Liver (tissue), 9 donors: ENCODE measurements around the gene GRAP2. TPM values are rescaled to one million over a fixed set of nuclear protein-coding genes. Genes with fewer than 3 reads are reported as not detected.

Experiments used
- DNase-seq: peaks from one replicate; pipeline ENCODE4 v3.0.0-alpha.2; 2017; ENCODE audit warnings: low spot score
- H3K27ac ChIP-seq, 2 donors: one replicate each; pipeline ENCODE4 v1.7.0; 2013; ENCODE audit warnings: inconsistent platforms in 2 of 2, low read length in 2 of 2, control low read depth in 1 of 2, low read depth in 1 of 2, mild to moderate bottlenecking in 1 of 2
- H3K27me3 ChIP-seq, 4 donors: one replicate each; pipeline versions ENCODE4 v1.6.1 to v1.7.0; 2013; ENCODE audit warnings: low read length in 3 of 4, inconsistent platforms in 1 of 4, mild to moderate bottlenecking in 1 of 4, moderate library complexity in 1 of 4; ENCODE audit not compliant: control insufficient read depth in 4 of 4, insufficient read depth in 4 of 4
- H3K36me3 ChIP-seq, 4 donors: one replicate each; pipeline versions ENCODE4 v1.6.1 to v1.7.0; 2013; ENCODE audit warnings: low read length in 3 of 4, mild to moderate bottlenecking in 3 of 4, low read depth in 1 of 4, moderate library complexity in 1 of 4; ENCODE audit not compliant: control insufficient read depth in 4 of 4, insufficient read depth in 3 of 4
- H3K4me1 ChIP-seq, 4 donors: one replicate each; pipeline versions ENCODE4 v1.6.1 to v1.7.0; 2013; ENCODE audit warnings: low read length in 3 of 4, mild to moderate bottlenecking in 3 of 4, moderate library complexity in 1 of 4; ENCODE audit not compliant: control insufficient read depth in 4 of 4, insufficient read depth in 4 of 4
- H3K4me3 ChIP-seq, 3 donors: one replicate each; pipeline versions ENCODE4 v1.6.1 to v1.7.0; 2013; ENCODE audit warnings: low read length in 3 of 3, control low read depth in 1 of 3, low read depth in 1 of 3, mild to moderate bottlenecking in 1 of 3
- H3K9ac ChIP-seq, 2 donors: one replicate each; pipeline ENCODE4 v1.7.0; 2013; ENCODE audit warnings: low read length in 2 of 2, mild to moderate bottlenecking in 2 of 2, moderate library complexity in 2 of 2, control low read depth in 1 of 2, low read depth in 1 of 2
- H3K9me3 ChIP-seq, 4 donors: one replicate each; pipeline versions ENCODE4 v1.6.1 to v1.7.0; 2013; ENCODE audit warnings: low read length in 3 of 4; ENCODE audit not compliant: control insufficient read depth in 4 of 4
- EGR1 ChIP-seq, 2 donors: IDR thresholded peaks; 2 replicates each; pipeline ENCODE4 v1.6.1; 2016 to 2018; ENCODE audit warnings: antibody characterized with exemption in 2 of 2, low read depth in 2 of 2
- FOXA2 ChIP-seq: IDR thresholded peaks from 2 replicates; pipeline ENCODE4 v1.6.1; 2016; ENCODE audit warnings: antibody characterized with exemption
- HNF4G ChIP-seq: IDR thresholded peaks from 2 replicates; pipeline ENCODE4 v1.6.1; 2016; ENCODE audit warnings: antibody characterized with exemption
- JUND ChIP-seq, 2 donors: IDR thresholded peaks; 2 replicates each; pipeline ENCODE4 v1.6.1; 2016; ENCODE audit warnings: antibody characterized with exemption in 2 of 2
- NR2F2 ChIP-seq: IDR thresholded peaks from 2 replicates; pipeline ENCODE4 v1.6.1; 2016; ENCODE audit warnings: antibody characterized with exemption
- RXRA ChIP-seq, 2 donors: IDR thresholded peaks; 2 replicates each; pipeline ENCODE4 v1.6.1; 2017 to 2018; ENCODE audit warnings: antibody characterized with exemption in 2 of 2, mild to moderate bottlenecking in 1 of 2
- SP1 ChIP-seq: IDR thresholded peaks from 2 replicates; pipeline ENCODE4 v1.6.1; 2018; ENCODE audit warnings: antibody characterized with exemption, mild to moderate bottlenecking
- TAF1 ChIP-seq: conservative IDR thresholded peaks from 2 replicates; pipeline ENCODE4 v1.6.1; 2016; ENCODE audit warnings: antibody characterized with exemption, mild to moderate bottlenecking
- YY1 ChIP-seq: IDR thresholded peaks from 2 replicates; pipeline ENCODE4 v1.6.1; 2016; ENCODE audit warnings: antibody characterized with exemption, mild to moderate bottlenecking
- WGBS: extraction: QIAGEN DNeasy Blood & Tissue Kit; methylation state at CpG from one replicate; pipeline ENCODE4 v1.1.7; 2013; 5-methylcytosine and 5-hydroxymethylcytosine counted together
- polyA plus RNA-seq, 2 donors: library from polyadenylated mRNA; stranded (reverse) in 1 of 2; unstranded in 1 of 2; fragments of 200-250 nt in 1 of 2; fragments of >200 nt in 1 of 2; fragmentation: Nextera tagmentation in 1 of 2; extraction: Ambion mirVana in 1 of 2; gene quantifications; one replicate each; pipeline versions ENCODE4 v1.2.1 to v1.2.3, GENCODE V29; 2013 to 2015
- total RNA-seq, 2 donors: library from RNA; depleted of rRNA; stranded (reverse); fragments of >200 nt; gene quantifications; one replicate each; pipeline ENCODE4 v1.2.3, GENCODE V29; 2014
- TF ChIP-seq, protein P1 (sequence below): IDR thresholded peaks from 2 replicates; pipeline ENCODE4 v1.6.1; 2016; ENCODE audit warnings: antibody characterized with exemption, mild to moderate bottlenecking
- TF ChIP-seq, protein P2 (sequence below): fragments of 150-350 bp; IDR thresholded peaks from 2 replicates; pipeline ENCODE4 v1.5.1; 2017; ENCODE audit warnings: improper control_type of control experiment, low read depth, low read length; ENCODE audit not compliant: missing input control
- TF ChIP-seq, protein P3 (sequence below): IDR thresholded peaks from 2 replicates; pipeline ENCODE4 v1.6.1; 2016; ENCODE audit warnings: antibody characterized with exemption
- TF ChIP-seq, protein P4 (sequence below): IDR thresholded peaks from 2 replicates; pipeline ENCODE4 v1.6.1; 2016; ENCODE audit warnings: antibody characterized with exemption
- TF ChIP-seq, protein P5 (sequence below): IDR thresholded peaks from 2 replicates; pipeline ENCODE4 v1.6.1; 2016; ENCODE audit warnings: antibody characterized with exemption
- donor health status: healthy.
- donor health status: healthy.
- donor health status: healthy.
- donor health status: healthy.
- donor health status: healthy.

The GRAP2 gene
- total and polyA plus RNA-seq, 4 donors = 0.22 to 38.2 (median 0.78) TPM

DNA sequence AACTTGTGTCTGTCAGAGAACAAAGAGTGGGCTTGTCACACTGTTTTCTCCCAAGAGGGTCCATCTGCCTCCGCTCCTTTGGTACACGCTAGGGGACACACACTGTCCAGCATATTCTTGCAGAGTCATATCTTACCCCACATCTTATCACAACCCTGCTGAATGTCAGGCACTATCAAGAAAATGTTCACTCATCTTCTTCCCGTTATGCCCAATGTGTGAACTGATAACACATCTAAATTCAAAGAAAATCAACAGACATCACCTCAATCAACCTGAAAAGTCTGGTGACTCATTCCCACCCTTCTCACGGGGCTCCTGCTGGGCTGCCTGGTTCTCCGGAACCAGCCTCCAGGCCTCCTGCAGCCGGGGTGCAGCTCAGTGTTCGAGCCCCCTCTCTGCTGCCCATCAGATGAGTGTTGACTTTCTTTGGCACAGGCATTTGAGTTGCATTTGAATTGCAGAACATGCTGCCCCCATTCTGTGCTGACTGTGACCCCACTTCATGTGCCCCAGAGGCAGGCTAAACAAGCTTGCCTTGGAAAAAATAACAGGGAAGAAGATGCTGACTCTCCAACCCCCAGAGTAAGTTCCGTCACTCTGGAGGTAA lies 19.4 kb downstream of the GRAP2 start (continued):
- TF ChIP-seq, protein P1, sequence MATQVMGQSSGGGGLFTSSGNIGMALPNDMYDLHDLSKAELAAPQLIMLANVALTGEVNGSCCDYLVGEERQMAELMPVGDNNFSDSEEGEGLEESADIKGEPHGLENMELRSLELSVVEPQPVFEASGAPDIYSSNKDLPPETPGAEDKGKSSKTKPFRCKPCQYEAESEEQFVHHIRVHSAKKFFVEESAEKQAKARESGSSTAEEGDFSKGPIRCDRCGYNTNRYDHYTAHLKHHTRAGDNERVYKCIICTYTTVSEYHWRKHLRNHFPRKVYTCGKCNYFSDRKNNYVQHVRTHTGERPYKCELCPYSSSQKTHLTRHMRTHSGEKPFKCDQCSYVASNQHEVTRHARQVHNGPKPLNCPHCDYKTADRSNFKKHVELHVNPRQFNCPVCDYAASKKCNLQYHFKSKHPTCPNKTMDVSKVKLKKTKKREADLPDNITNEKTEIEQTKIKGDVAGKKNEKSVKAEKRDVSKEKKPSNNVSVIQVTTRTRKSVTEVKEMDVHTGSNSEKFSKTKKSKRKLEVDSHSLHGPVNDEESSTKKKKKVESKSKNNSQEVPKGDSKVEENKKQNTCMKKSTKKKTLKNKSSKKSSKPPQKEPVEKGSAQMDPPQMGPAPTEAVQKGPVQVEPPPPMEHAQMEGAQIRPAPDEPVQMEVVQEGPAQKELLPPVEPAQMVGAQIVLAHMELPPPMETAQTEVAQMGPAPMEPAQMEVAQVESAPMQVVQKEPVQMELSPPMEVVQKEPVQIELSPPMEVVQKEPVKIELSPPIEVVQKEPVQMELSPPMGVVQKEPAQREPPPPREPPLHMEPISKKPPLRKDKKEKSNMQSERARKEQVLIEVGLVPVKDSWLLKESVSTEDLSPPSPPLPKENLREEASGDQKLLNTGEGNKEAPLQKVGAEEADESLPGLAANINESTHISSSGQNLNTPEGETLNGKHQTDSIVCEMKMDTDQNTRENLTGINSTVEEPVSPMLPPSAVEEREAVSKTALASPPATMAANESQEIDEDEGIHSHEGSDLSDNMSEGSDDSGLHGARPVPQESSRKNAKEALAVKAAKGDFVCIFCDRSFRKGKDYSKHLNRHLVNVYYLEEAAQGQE = no peak

DNA sequence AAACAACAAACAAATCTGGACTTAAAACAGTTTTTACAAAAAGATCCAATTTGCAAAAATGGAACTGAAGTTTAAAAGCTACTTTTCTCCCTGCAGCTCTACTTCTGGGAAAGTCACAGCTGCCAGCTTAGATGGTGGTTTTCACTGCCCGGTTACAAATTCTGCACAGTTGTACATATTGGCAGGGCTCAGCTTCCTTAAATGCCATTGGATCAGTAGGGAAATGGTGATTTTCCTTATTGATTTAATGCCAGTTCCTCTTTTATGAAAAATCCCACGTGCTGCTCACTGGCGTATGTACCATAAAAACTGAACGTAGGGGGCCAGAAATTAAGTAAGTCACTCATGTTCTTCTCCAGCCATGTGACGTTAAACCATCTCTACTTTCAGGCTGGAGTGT lies 22.8 kb downstream of the GRAP2 start:
- Histone ChIP-seq H3K4me3 (no peak overlapping the region), H3K36me3 (no peaks in the 10 kb centered on the region), H3K4me1 (no peaks in the 10 kb centered on the region), H3K27ac (no peak overlapping the region), H3K27me3 (peaks cover 0 to 2% (median 0%) of the 10 kb centered on the region in 4 donors), H3K9me3 (no peaks in the 10 kb centered on the region), H3K9ac (no peak overlapping the region)
- TF ChIP-seq JUND (IDR thresholded peaks at IDR 0.05) (no peak), TAF1 (no peak), NR2F2 (no peak)
- TF ChIP-seq, protein P2, sequence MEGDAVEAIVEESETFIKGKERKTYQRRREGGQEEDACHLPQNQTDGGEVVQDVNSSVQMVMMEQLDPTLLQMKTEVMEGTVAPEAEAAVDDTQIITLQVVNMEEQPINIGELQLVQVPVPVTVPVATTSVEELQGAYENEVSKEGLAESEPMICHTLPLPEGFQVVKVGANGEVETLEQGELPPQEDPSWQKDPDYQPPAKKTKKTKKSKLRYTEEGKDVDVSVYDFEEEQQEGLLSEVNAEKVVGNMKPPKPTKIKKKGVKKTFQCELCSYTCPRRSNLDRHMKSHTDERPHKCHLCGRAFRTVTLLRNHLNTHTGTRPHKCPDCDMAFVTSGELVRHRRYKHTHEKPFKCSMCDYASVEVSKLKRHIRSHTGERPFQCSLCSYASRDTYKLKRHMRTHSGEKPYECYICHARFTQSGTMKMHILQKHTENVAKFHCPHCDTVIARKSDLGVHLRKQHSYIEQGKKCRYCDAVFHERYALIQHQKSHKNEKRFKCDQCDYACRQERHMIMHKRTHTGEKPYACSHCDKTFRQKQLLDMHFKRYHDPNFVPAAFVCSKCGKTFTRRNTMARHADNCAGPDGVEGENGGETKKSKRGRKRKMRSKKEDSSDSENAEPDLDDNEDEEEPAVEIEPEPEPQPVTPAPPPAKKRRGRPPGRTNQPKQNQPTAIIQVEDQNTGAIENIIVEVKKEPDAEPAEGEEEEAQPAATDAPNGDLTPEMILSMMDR = no peak
- no peak for DNase-seq
- 72% methylated on average over 5 of the region's 5 CpGs for WGBS

DNA sequence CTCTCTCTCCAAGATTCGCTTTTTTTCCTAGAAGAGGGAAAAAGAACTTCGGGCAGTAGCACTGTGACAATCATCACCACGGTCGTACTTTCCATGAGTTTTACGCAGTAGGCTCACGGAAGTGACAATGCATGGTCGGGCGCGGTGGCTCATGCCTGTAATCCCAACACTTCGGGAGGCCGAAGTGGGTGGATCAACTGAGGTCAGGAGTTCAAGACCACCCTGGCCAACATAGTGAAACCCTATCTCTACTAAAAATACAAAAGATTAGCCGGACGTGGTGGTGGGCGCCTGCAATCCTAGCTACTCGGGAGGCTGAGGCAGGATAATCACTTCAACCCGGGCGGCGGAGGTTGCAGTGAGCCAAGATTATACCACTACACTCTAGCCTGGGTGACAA lies 23.4 kb downstream of the GRAP2 start:
- Histone ChIP-seq H3K4me1 (no peaks in the 10 kb centered on the region), H3K9ac (no peak overlapping the region), H3K4me3 (no peak overlapping the region), H3K36me3 (no peaks in the 10 kb centered on the region), H3K27me3 (peaks cover 0 to 2% (median 0%) of the 10 kb centered on the region in 4 donors), H3K9me3 (no peaks in the 10 kb centered on the region), H3K27ac (no peak overlapping the region)
- DNase-seq = no peak
- TF ChIP-seq FOXA2 = no peak
- no peak for TF ChIP-seq EGR1 (IDR thresholded peaks at IDR 0.05; ENCODE audit: low read depth in 2 of 2)
- TF ChIP-seq HNF4G = no peak
- no peak for TF ChIP-seq SP1
- TF ChIP-seq NR2F2 = no peak
- TF ChIP-seq RXRA (IDR thresholded peaks at IDR 0.05) = no peak
- TF ChIP-seq JUND (IDR thresholded peaks at IDR 0.05) = no peak
- TF ChIP-seq YY1 = no peak
- TF ChIP-seq, protein P3, sequence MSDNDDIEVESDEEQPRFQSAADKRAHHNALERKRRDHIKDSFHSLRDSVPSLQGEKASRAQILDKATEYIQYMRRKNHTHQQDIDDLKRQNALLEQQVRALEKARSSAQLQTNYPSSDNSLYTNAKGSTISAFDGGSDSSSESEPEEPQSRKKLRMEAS = no peak
- TF ChIP-seq, protein P1 = no peak
- TF ChIP-seq, protein P4, sequence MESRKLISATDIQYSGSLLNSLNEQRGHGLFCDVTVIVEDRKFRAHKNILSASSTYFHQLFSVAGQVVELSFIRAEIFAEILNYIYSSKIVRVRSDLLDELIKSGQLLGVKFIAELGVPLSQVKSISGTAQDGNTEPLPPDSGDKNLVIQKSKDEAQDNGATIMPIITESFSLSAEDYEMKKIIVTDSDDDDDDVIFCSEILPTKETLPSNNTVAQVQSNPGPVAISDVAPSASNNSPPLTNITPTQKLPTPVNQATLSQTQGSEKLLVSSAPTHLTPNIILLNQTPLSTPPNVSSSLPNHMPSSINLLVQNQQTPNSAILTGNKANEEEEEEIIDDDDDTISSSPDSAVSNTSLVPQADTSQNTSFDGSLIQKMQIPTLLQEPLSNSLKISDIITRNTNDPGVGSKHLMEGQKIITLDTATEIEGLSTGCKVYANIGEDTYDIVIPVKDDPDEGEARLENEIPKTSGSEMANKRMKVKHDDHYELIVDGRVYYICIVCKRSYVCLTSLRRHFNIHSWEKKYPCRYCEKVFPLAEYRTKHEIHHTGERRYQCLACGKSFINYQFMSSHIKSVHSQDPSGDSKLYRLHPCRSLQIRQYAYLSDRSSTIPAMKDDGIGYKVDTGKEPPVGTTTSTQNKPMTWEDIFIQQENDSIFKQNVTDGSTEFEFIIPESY = no peak
- TF ChIP-seq, protein P2 = no peak
- TF ChIP-seq, protein P5, sequence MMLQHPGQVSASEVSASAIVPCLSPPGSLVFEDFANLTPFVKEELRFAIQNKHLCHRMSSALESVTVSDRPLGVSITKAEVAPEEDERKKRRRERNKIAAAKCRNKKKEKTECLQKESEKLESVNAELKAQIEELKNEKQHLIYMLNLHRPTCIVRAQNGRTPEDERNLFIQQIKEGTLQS = no peak
- 90% methylated on average over 18 of the region's 18 CpGs for WGBS
